GM23338 (cell line): ENCODE data around the gene BRDT.

Experiments
- CREB1 ChIP-seq: fragments of 250-450 bp; sonication (Bioruptor Pico); IDR thresholded peaks from 2 replicates; pipeline ENCODE4 v1.5.0; 2020; ENCODE audit warnings: low read depth, mild to moderate bottlenecking, moderate library complexity
- EZH2 ChIP-seq: fragments of 200-600 bp; sonication (generic); IDR thresholded peaks from one replicate; pipeline ENCODE4 v1.8.0; 2017; ENCODE audit warnings: antibody characterized with exemption, mild to moderate bottlenecking, low read depth; ENCODE audit not compliant: unreplicated experiment
- EZH2phosphoT487 ChIP-seq: fragments of 200-600 bp; sonication (generic); IDR thresholded peaks from one replicate; pipeline ENCODE4 v1.8.1; 2018; ENCODE audit warnings: antibody characterized with exemption; ENCODE audit not compliant: unreplicated experiment
- JUNB ChIP-seq: IDR thresholded peaks from one replicate; pipeline ENCODE4 v1.6.1; 2016; ENCODE audit warnings: antibody characterized with exemption; ENCODE audit not compliant: unreplicated experiment
- NANOG ChIP-seq: IDR thresholded peaks from 2 replicates; pipeline ENCODE4 v1.6.1; 2016; ENCODE audit warnings: antibody characterized with exemption, borderline replicate concordance
- POLR2AphosphoS5 ChIP-seq: IDR thresholded peaks from 2 replicates; pipeline ENCODE4 v1.6.1; 2016; ENCODE audit warnings: antibody characterized with exemption, low read depth
- STAT1 ChIP-seq: IDR thresholded peaks from one replicate; pipeline ENCODE4 v1.6.1; 2016; ENCODE audit warnings: antibody characterized with exemption; ENCODE audit not compliant: unreplicated experiment
- ZNF114 ChIP-seq: fragments of 250-450 bp; sonication (Bioruptor Pico); IDR thresholded peaks from 2 replicates; pipeline ENCODE4 v1.5.0; 2020; ENCODE audit warnings: mild to moderate bottlenecking, moderate library complexity
- ZNF331 ChIP-seq: fragments of 250-450 bp; sonication (Bioruptor Pico); IDR thresholded peaks from 2 replicates; pipeline ENCODE4 v1.5.0; 2020; ENCODE audit warnings: low read depth, mild to moderate bottlenecking, moderate library complexity
- TF ChIP-seq, protein P1 (sequence below), 2 experiments: fragments of 200-600 bp in 1 of 2; sonication (generic) in 1 of 2; conservative IDR thresholded peaks; 2 replicates each; pipeline versions ENCODE4 v1.5.1 to v1.6.1; 2016 to 2017; ENCODE audit warnings: antibody characterized with exemption in 2 of 2, low read depth in 2 of 2, mild to moderate bottlenecking in 2 of 2, moderate library complexity in 1 of 2
- TF ChIP-seq, protein P2 (sequence below): IDR thresholded peaks from one replicate; pipeline ENCODE4 v1.6.1; 2018; ENCODE audit warnings: antibody characterized with exemption; ENCODE audit not compliant: unreplicated experiment
- TF ChIP-seq, protein P3 (sequence below): IDR thresholded peaks from 2 replicates; pipeline ENCODE4 v1.6.1; 2016; ENCODE audit warnings: antibody characterized with exemption

DNA sequence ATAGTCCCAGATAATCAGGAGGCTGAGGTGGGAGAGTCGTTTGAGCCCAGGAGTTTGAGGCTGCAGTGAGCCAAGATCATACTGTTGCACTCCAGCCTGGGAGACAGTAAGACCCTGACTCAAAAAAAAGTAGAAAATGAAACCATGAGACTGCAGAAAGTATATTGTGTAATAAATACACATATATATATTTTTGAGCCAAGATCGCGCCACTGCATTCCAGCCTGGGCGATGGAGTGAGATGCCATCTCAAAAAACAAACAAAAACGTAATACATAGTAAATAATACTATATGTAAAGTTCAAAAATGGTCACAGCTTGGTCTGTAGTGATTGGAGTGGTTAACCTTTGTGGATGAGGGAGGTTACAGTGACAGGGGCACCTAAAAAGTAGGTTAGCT is 9.7 kb downstream of the BRDT start:
- TF ChIP-seq, protein P1, sequence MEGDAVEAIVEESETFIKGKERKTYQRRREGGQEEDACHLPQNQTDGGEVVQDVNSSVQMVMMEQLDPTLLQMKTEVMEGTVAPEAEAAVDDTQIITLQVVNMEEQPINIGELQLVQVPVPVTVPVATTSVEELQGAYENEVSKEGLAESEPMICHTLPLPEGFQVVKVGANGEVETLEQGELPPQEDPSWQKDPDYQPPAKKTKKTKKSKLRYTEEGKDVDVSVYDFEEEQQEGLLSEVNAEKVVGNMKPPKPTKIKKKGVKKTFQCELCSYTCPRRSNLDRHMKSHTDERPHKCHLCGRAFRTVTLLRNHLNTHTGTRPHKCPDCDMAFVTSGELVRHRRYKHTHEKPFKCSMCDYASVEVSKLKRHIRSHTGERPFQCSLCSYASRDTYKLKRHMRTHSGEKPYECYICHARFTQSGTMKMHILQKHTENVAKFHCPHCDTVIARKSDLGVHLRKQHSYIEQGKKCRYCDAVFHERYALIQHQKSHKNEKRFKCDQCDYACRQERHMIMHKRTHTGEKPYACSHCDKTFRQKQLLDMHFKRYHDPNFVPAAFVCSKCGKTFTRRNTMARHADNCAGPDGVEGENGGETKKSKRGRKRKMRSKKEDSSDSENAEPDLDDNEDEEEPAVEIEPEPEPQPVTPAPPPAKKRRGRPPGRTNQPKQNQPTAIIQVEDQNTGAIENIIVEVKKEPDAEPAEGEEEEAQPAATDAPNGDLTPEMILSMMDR (conservative IDR thresholded peaks at IDR 0.05; ENCODE audit: low read depth in 2 of 2): no peak
- no peak for TF ChIP-seq ZNF114 (CRISPR knock-in tag)
- no peak for TF ChIP-seq EZH2
- no peak for TF ChIP-seq JUNB
- no peak for TF ChIP-seq POLR2AphosphoS5
- TF ChIP-seq, protein P2, sequence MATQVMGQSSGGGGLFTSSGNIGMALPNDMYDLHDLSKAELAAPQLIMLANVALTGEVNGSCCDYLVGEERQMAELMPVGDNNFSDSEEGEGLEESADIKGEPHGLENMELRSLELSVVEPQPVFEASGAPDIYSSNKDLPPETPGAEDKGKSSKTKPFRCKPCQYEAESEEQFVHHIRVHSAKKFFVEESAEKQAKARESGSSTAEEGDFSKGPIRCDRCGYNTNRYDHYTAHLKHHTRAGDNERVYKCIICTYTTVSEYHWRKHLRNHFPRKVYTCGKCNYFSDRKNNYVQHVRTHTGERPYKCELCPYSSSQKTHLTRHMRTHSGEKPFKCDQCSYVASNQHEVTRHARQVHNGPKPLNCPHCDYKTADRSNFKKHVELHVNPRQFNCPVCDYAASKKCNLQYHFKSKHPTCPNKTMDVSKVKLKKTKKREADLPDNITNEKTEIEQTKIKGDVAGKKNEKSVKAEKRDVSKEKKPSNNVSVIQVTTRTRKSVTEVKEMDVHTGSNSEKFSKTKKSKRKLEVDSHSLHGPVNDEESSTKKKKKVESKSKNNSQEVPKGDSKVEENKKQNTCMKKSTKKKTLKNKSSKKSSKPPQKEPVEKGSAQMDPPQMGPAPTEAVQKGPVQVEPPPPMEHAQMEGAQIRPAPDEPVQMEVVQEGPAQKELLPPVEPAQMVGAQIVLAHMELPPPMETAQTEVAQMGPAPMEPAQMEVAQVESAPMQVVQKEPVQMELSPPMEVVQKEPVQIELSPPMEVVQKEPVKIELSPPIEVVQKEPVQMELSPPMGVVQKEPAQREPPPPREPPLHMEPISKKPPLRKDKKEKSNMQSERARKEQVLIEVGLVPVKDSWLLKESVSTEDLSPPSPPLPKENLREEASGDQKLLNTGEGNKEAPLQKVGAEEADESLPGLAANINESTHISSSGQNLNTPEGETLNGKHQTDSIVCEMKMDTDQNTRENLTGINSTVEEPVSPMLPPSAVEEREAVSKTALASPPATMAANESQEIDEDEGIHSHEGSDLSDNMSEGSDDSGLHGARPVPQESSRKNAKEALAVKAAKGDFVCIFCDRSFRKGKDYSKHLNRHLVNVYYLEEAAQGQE: no peak
- no peak for TF ChIP-seq CREB1
- TF ChIP-seq NANOG: no peak
- TF ChIP-seq, protein P3, sequence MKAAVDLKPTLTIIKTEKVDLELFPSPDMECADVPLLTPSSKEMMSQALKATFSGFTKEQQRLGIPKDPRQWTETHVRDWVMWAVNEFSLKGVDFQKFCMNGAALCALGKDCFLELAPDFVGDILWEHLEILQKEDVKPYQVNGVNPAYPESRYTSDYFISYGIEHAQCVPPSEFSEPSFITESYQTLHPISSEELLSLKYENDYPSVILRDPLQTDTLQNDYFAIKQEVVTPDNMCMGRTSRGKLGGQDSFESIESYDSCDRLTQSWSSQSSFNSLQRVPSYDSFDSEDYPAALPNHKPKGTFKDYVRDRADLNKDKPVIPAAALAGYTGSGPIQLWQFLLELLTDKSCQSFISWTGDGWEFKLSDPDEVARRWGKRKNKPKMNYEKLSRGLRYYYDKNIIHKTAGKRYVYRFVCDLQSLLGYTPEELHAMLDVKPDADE: no peak
- TF ChIP-seq EZH2phosphoT487: no peak
- no peak for TF ChIP-seq STAT1
- TF ChIP-seq ZNF331: no peak
